ENCODE results near the gene WBP2.

The WBP2 gene

DNA sequence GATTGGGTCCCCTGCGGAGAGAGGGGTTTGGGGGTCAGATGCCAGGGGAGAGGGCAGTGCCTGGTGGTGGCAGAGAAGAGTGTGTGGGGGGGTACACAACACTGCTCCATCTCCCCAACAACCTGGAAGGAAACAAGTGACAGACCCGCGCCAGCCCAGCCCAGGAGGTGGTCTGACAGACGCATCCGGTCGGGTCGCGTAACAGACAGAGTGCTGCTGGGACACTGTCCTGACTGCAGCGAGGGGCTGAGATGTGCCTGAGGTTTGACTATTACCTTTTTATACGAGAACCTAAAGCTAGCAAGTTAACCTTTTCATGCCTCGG, 27.1 kb downstream of the WBP2 start:
- Histone ChIP-seq H3K36me3 (ENCODE audit: control insufficient read depth, insufficient read depth, low read length) (peaks cover 15% of the 10 kb centered on the region), H3K4me1 (ENCODE audit: control insufficient read depth, insufficient read depth, low read length) (peaks cover 9% of the 10 kb centered on the region), H3K4me3 (ENCODE audit: low read depth, low read length) (peak overlapping the region; percentile 1), H3K9ac (ENCODE audit: low read depth, low read length) (no peak overlapping the region), H3K9me3 (ENCODE audit: control insufficient read depth, insufficient read depth, low read length) (no peaks in the 10 kb centered on the region), H3K27me3 (ENCODE audit: control insufficient read depth, insufficient read depth, low read length) (no peaks in the 10 kb centered on the region)

DNA sequence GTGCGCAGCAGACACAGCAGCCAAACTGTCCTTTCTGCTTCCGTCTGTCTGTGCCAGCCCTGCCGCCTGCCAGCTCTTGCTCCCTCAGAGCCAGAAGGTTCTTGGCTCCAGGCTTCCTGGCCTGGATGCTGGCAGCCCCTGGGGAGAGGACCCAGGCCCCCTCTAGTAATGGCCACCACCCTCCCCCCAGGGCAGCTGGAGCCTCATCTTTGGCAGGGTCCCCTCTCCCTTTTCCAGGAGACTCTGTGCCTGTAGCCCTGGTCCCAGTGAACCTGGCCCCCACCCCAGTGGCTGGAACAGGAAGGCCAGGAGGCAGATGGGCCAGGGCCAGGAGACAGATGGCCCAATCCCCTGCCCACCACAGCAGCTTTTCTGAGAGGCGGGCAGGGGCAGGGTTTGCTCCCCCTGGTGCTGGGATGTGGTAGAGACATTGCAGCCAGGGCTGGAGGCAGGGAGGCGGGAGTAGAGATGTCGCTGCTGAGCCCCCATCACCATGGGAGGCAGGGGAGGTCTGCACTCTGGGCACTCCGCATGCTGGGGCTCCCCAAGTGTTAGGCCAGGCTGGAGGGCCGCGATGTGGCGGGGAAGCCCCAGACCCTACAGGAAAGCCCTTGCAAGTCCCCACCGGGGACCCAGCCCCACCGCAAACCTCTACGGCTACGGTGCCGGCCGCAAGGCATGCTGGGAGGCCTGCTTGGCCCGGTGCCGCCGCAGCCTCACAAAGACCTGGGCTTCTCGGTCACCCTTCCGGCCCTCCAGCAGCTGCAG, 27.6 kb downstream of the WBP2 start:
- Histone ChIP-seq H3K36me3 (ENCODE audit: control insufficient read depth, insufficient read depth, low read length) (peaks cover 15% of the 10 kb centered on the region), H3K9ac (ENCODE audit: low read depth, low read length) (no peak overlapping the region), H3K9me3 (ENCODE audit: control insufficient read depth, insufficient read depth, low read length) (no peaks in the 10 kb centered on the region), H3K4me3 (ENCODE audit: low read depth, low read length) (peak overlapping the region; percentile 1), H3K4me1 (ENCODE audit: control insufficient read depth, insufficient read depth, low read length) (peaks cover 8% of the 10 kb centered on the region), H3K27me3 (ENCODE audit: control insufficient read depth, insufficient read depth, low read length) (no peaks in the 10 kb centered on the region)

DNA sequence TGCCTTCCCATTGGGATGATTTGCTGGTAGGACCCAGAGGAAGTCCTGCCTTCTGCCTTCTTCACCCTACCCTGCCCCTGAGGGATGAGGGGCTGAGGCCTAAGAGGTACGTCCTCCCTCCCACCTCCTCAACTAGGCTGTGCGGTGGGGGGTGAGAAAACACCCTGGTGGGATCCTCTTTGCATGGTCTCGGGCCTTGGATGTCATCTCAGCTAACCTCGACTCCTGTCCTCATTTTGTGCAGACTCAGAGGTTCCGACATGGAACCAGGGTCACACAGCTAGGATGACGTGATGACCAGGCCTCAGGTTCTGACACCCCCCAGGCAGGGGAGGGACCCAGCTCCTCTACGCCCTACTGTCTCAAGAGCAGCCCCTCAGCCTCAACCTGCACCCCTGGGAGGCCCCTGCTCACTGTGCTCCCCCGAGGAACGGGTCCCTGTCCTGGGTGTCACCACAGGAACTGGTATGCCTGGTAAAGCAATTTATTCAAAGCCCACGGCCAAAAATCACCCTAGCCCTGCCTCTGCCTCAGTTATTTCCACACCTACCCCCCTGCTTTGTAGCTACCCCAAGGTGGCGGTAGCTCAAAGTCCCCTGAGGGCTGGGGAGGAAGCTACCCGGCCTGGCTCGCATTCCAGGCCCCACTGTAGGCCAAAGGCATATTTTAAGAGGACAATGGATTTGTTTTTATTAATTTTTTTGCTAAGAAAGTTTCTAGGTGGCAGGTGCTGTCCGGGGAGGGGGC, 28.4 kb downstream of the WBP2 start:
- H3K9ac ChIP-seq (ENCODE audit: low read depth, low read length) = peak overlapping the region; percentile 37
- H3K4me3 ChIP-seq (ENCODE audit: low read depth, low read length) = no peak overlapping the region
- peaks cover 20% of the 10 kb centered on the region for H3K36me3 ChIP-seq (ENCODE audit: control insufficient read depth, insufficient read depth, low read length)
- peaks cover 6% of the 10 kb centered on the region for H3K4me1 ChIP-seq (ENCODE audit: control insufficient read depth, insufficient read depth, low read length)
- no peaks in the 10 kb centered on the region for H3K9me3 ChIP-seq (ENCODE audit: control insufficient read depth, insufficient read depth, low read length)
- no peaks in the 10 kb centered on the region for H3K27me3 ChIP-seq (ENCODE audit: control insufficient read depth, insufficient read depth, low read length)

DNA sequence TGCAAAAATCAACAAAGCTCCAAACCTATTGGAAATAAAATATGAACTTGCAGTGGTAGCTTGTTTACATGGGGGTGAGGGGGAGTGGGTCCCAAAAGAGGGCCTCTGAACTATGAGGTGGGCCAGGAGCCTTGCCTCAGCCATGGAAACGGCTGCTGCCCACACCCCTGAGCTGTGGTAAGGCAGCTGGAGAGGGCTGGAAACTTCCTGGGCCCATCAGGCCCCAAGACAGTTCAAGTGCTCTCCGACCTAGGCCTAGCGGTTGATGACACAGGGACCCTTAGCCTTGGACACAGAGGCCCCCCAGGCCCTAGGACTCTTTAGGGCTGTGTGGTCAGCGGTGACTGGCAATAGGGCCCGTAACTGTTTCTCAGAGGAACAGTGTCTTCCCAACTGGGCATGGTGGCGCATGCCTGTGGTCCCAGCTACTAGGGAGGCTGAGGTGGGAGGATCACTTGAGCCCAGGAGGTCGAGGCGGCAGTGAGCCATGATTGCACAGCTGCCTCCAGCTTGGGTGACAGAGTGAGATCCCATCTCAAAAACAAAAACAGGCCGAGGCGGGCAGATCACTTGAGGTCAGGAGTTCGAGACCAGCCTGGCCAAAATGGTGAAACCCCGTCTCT, 29.3 kb downstream of the WBP2 start:
- H3K9ac ChIP-seq (ENCODE audit: low read depth, low read length) = no peak overlapping the region
- no peaks in the 10 kb centered on the region for H3K9me3 ChIP-seq (ENCODE audit: control insufficient read depth, insufficient read depth, low read length)
- H3K4me1 ChIP-seq (ENCODE audit: control insufficient read depth, insufficient read depth, low read length) = peaks cover 4% of the 10 kb centered on the region
- no peak overlapping the region for H3K4me3 ChIP-seq (ENCODE audit: low read depth, low read length)
- H3K27me3 ChIP-seq (ENCODE audit: control insufficient read depth, insufficient read depth, low read length) = no peaks in the 10 kb centered on the region
- peaks cover 28% of the 10 kb centered on the region for H3K36me3 ChIP-seq (ENCODE audit: control insufficient read depth, insufficient read depth, low read length)

DNA sequence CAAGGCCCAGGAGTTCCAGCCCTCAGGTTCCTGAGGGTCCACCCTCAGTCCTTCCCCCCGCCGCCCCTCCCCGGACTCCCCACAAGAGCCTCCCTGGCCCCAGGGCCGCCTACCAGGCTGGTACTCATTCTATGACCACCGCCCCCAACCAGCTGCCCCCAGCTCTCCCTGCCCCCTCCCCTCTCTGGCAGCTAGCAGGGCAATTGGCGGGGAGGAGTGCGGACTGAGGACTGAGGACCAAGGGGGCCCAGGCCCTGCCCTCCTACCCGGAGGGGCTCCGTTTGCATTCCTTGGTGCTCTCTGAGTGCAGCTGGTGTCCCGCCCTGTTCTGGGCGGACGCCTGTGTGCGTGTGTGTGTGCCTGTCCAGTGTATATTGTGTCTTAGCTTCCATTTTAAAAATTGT, 30.0 kb downstream of the WBP2 start:
- H3K27me3 ChIP-seq (ENCODE audit: control insufficient read depth, insufficient read depth, low read length) = no peaks in the 10 kb centered on the region
- H3K9me3 ChIP-seq (ENCODE audit: control insufficient read depth, insufficient read depth, low read length) = no peaks in the 10 kb centered on the region
- no peak overlapping the region for H3K9ac ChIP-seq (ENCODE audit: low read depth, low read length)
- H3K36me3 ChIP-seq (ENCODE audit: control insufficient read depth, insufficient read depth, low read length) = peaks cover 36% of the 10 kb centered on the region
- H3K4me1 ChIP-seq (ENCODE audit: control insufficient read depth, insufficient read depth, low read length) = no peaks in the 10 kb centered on the region
- no peak overlapping the region for H3K4me3 ChIP-seq (ENCODE audit: low read depth, low read length)

DNA sequence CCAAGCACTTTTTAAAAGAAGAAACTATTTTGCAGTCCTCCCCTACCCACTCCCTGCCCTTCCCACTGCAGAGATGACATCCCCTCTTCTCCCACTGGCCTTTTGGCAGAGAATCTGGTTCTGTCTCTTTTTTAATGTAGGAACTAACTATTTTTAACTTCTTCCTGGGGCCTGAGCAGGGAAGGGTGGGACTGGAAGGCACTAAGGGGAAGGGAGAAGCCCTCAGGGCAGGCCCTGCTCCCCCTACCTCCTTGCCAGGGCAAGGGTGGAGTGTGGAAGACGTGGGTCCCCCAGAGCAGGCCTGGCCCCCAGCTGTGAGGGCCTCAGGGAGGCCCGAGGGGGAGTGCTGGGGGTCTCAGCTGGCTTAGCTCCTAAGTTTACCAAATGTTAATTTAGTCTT, 30.5 kb downstream of the WBP2 start:
- Histone ChIP-seq H3K36me3 (ENCODE audit: control insufficient read depth, insufficient read depth, low read length) (peaks cover 37% of the 10 kb centered on the region), H3K27me3 (ENCODE audit: control insufficient read depth, insufficient read depth, low read length) (no peaks in the 10 kb centered on the region), H3K4me3 (ENCODE audit: low read depth, low read length) (no peak overlapping the region), H3K9me3 (ENCODE audit: control insufficient read depth, insufficient read depth, low read length) (no peaks in the 10 kb centered on the region), H3K4me1 (ENCODE audit: control insufficient read depth, insufficient read depth, low read length) (no peaks in the 10 kb centered on the region), H3K9ac (ENCODE audit: low read depth, low read length) (no peak overlapping the region)

DNA sequence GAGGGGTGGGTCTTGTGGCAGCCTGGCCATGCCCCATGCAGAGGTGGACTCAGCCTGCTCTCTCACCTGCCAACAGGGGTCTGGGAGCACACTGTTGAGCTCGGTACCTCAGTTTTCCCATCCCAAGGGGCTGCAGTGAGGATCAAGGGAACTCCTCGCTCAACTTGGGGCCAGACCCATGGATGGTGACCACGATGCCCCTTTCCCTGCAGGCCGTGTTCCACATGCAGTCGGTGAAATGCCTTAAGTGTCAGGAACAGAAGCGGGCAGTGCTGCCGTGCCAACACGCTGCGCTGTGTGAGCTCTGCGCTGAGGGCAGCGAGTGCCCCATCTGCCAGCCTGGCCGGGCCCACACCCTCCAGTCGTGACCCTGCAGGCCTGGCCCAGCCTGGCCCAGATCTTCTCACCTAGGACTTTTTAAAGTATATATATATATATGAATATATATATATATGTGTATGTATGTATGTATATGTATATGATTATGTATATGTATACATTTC, 31.0 kb downstream of the WBP2 start:
- no peaks in the 10 kb centered on the region for H3K9me3 ChIP-seq (ENCODE audit: control insufficient read depth, insufficient read depth, low read length)
- H3K4me1 ChIP-seq (ENCODE audit: control insufficient read depth, insufficient read depth, low read length) = no peaks in the 10 kb centered on the region
- no peak overlapping the region for H3K4me3 ChIP-seq (ENCODE audit: low read depth, low read length)
- H3K27me3 ChIP-seq (ENCODE audit: control insufficient read depth, insufficient read depth, low read length) = no peaks in the 10 kb centered on the region
- no peak overlapping the region for H3K9ac ChIP-seq (ENCODE audit: low read depth, low read length)
- H3K36me3 ChIP-seq (ENCODE audit: control insufficient read depth, insufficient read depth, low read length) = peaks cover 42% of the 10 kb centered on the region

DNA sequence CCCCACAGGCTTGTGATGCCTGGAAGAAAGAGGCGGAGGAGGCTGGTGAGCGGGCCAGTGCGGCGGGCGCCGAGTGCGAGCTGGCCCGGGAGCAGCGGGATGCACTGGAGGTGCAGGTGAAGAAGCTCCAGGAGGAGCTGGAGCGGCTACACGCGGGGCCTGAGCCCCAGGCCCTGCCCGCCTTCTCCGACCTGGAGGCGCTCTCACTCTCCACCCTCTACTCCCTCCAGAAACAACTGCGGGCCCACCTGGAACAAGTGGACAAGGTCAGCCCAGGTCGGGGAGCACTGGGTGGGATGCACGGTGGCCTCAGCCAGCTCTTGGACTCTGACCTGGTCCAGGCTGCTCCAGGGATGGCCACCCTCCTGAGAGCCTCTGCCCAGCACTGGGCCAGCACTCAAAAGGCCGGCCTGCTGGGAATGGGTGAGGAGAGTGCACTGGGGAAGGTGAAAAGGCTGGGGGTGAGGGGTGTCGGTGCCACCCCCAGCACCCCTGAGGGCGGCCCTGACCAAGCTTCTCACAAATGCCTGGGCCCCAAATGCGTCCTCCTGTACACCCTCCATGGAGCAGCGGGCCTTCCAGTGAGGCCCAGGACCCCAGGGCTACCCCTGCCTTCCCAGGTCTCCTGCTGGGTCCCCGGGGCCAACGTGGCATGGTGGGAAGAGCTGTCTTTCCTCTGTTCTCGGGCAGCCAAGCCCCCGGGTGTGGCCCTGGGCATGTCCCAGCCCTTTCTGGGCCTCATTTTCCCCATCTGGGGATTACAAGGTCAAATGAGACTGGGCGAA, 31.7 kb downstream of the WBP2 start:
- Histone ChIP-seq H3K4me1 (ENCODE audit: control insufficient read depth, insufficient read depth, low read length) (no peaks in the 10 kb centered on the region), H3K9ac (ENCODE audit: low read depth, low read length) (no peak overlapping the region), H3K36me3 (ENCODE audit: control insufficient read depth, insufficient read depth, low read length) (peaks cover 43% of the 10 kb centered on the region), H3K9me3 (ENCODE audit: control insufficient read depth, insufficient read depth, low read length) (no peaks in the 10 kb centered on the region), H3K27me3 (ENCODE audit: control insufficient read depth, insufficient read depth, low read length) (no peaks in the 10 kb centered on the region), H3K4me3 (ENCODE audit: low read depth, low read length) (no peak overlapping the region)

DNA sequence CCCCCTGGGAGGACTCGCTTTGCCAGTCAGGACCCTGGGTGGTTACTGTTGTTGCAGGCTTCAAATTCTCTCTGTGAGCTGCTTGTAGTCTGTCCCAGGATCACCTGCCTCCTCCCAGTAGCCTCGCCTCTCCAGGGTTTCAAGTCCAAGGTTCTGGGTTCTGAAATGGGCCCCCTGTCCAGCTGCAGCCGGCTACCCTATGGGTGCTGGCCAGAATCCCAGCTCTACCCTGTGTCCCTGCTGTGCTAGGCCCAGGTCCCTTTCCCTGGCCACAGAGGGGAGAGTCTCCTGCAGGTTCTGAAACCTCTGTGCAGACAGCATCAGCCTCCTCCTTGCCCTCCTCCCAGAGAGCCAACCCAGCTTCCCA, 32.4 kb downstream of the WBP2 start:
- Histone ChIP-seq H3K9ac (ENCODE audit: low read depth, low read length) (no peak overlapping the region), H3K36me3 (ENCODE audit: control insufficient read depth, insufficient read depth, low read length) (peaks cover 45% of the 10 kb centered on the region), H3K4me3 (ENCODE audit: low read depth, low read length) (no peak overlapping the region), H3K4me1 (ENCODE audit: control insufficient read depth, insufficient read depth, low read length) (no peaks in the 10 kb centered on the region), H3K9me3 (ENCODE audit: control insufficient read depth, insufficient read depth, low read length) (no peaks in the 10 kb centered on the region), H3K27me3 (ENCODE audit: control insufficient read depth, insufficient read depth, low read length) (no peaks in the 10 kb centered on the region)

DNA sequence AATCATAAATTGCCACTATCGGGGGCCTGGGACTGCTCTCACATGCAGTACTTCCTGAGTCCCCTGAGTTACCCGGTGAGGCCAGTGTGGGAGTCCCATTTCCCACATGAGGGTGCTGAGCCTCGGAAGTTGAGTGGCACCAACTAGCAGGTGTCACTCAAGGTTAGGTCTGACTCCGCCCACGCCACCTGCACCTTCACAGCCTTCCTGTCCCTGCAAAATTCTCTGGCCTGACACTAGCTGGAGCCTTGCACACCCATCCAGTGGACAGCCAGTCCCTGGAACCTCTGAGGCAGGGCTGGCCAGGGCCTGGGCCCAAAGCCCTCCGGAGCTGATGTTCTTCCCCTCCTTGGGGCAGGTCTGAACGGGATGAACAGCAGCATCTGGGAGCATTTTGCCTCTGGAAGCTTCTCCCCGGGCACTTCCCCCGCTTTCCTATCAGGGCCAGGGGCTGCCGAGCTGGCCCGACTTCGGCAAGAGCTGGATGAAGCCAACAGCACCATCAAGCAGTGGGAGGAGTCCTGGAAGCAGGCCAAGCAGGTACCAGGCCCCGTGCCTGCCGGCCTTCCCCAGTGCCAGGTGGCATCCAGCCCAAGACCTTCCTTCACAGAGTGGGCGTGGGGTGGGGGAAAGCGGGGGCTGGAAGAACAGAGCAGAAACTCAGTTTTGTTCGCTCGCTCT, 32.9 kb downstream of the WBP2 start:
- H3K27me3 ChIP-seq (ENCODE audit: control insufficient read depth, insufficient read depth, low read length) = no peaks in the 10 kb centered on the region

DNA sequence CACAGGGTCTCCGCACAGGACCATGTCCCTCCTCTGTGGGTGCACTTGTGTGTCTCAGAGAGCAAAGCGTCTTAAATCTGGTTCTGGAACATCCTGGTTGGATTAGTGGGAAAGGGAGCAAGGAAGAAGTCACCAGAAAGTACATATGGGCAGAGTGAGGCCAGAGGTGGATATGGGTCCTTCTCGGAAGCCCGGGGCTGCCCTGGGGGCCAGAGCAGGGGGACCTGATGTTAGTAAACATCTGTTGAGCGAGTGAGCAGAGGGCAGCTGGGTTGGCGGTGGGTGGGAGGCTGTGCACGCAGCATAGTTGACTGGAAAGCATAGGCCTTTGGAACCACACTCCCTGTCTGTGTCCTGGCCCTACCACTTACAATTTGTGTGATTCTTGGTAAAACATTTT, 33.6 kb downstream of the WBP2 start:
- H3K4me1 ChIP-seq (ENCODE audit: control insufficient read depth, insufficient read depth, low read length) = no peaks in the 10 kb centered on the region
- H3K36me3 ChIP-seq (ENCODE audit: control insufficient read depth, insufficient read depth, low read length) = peaks cover 57% of the 10 kb centered on the region
- no peaks in the 10 kb centered on the region for H3K9me3 ChIP-seq (ENCODE audit: control insufficient read depth, insufficient read depth, low read length)
- H3K9ac ChIP-seq (ENCODE audit: low read depth, low read length) = no peak overlapping the region
- H3K27me3 ChIP-seq (ENCODE audit: control insufficient read depth, insufficient read depth, low read length) = no peaks in the 10 kb centered on the region
- no peak overlapping the region for H3K4me3 ChIP-seq (ENCODE audit: low read depth, low read length)

More for the DNA sequence above, 32.9 kb downstream of the WBP2 start:
- H3K9me3 ChIP-seq (ENCODE audit: control insufficient read depth, insufficient read depth, low read length) = no peaks in the 10 kb centered on the region
- peaks cover 50% of the 10 kb centered on the region for H3K36me3 ChIP-seq (ENCODE audit: control insufficient read depth, insufficient read depth, low read length)
- no peaks in the 10 kb centered on the region for H3K4me1 ChIP-seq (ENCODE audit: control insufficient read depth, insufficient read depth, low read length)
- H3K9ac ChIP-seq (ENCODE audit: low read depth, low read length) = no peak overlapping the region
- H3K4me3 ChIP-seq (ENCODE audit: low read depth, low read length) = no peak overlapping the region
